ENCODE results near the gene CEP128.

Gene CEP128

DNA sequence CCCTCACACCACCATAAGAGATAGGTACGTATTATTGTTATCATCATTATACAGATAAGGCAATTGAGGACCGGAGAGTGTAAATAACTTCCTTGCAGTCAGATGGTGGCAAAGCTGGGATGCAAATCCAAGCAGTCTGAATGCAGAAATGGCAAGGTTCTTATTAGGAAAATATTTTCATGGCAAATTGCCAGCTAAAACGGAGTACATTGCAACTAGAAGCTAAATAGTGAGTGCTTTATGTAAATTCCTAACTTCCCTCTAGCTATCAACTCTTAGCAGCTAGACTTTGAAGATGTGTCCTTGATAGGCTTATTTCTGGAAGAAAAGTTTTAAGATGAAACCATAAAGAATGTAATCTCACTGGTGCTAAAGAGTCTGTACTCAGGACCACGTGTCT, 406.4 kb downstream of the CEP128 start:
- DNase-seq = no peak

DNA sequence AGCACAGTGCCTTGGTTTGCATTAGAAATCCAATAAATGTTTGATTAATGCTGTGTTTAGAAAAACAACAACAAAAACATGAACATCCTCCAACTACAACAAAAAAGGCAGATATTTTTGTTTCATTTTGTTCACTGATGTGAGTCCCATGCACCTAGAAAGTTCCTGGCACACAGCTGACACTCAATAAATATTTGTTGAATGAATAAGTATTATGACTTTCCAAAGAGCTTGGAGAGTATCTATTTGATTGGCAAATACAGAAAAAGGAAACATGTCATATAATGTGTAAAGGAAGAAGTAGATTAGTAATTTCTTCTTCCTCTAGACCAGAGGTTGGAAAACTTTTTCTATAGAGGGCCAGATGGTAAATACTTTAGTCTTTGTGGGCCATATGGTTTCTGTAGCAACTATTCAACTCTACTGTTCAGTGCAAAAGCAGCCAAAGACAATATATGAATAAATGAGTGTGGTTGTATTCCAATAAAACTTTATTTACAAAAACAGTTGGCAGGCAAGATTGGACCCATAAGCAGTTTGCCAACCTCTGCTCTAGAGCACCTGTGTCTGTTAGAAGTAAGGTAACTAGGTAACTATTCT, 417.9 kb downstream of the CEP128 start:
- no peak for DNase-seq

DNA sequence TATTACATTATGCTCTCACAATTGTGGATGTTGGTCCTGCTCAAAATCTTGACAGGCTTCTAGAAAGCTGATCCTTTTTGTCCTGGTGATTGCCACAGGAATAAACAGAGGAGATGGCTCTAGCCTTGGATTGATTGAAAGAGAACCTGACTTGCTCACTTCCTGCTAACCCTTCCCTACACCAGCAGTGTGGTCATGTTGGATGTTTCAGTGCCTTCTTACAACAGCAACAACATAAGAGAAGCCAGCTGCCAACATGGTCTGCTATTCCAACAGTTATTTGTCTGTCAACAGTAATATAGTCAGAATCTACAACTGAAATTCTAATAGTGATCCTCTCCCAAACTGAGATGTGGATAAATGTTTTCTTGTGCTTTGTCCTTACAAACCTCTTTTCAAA, 418.6 kb downstream of the CEP128 start:
- DNase-seq = peak; percentile 4

DNA sequence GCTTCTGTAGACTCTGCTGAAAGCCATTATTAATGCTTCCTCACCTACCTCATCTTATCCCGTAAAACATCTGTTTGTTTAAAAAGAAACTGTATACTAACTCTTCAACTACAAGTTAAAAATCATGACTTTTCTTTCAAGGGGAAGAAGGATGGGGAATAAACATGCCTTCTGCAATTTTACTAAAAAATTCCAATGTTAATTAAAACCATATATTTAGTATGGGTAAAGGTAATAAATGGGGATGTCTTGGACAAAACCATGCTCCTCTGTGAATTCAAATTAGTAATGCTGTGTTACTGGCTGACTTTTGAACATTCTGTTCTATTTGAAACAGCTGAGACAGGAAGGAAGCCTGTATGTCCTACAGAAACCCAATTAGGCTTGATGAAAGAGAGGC, 419.1 kb downstream of the CEP128 start:
- no peak for DNase-seq

DNA sequence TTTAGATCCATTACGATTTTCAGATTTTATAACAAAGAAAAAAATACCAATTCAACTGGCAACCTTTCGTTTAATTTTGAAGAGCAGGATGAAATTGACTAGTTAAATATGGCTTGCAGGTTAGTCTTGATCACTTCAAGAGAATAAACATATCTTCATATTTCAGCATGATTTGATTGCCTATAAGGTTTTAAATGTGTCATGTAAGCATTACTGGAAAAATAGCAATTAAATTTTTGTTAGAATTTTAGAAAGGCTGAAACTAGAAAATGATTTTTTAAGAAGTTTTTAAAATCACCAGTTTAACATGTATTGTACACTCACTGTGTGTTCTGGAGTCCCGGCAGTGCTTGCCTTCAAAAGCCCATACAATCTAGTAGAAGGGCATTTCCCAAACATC, 420.1 kb downstream of the CEP128 start:
- no peak for DNase-seq

DNA sequence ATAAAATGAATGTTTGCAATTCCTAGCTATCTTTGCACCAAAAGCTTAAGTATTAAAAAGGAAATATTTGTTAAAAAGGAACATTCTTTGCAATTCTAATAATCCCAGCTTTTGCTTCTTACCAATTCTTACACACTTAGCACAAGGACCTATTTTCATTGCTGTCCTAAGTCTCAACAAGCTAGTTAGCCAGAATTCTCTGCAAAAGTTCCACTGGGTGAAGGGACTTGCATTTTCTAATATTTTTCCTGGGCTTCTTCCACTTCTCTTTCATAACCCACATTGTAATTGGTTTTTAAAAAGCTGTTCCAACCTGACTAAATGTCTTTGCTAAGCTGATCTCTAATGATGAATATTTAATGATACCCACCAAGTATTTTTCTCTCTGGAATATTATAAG, 422.5 kb downstream of the CEP128 start:
- DNase-seq = no peak

DNA sequence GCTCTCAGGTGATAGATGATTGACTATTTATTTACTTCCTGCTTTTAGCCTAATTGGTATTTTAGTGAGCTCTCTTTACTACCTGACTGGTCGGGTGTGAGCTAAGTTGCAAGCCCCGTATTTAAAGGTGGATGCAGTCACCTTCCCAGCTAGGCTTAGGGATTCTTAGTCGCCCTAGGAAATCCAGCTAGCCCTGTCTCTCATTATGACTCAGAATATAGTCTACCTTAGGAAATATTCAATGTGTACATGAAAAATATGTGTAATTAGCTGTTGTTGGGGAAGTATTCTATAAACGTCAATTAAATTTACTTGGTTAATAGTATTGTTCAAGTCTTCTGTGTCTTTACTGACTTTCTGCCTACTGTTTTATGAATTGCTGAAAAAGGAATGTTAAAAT, 423.4 kb downstream of the CEP128 start:
- no peak for DNase-seq

DNA sequence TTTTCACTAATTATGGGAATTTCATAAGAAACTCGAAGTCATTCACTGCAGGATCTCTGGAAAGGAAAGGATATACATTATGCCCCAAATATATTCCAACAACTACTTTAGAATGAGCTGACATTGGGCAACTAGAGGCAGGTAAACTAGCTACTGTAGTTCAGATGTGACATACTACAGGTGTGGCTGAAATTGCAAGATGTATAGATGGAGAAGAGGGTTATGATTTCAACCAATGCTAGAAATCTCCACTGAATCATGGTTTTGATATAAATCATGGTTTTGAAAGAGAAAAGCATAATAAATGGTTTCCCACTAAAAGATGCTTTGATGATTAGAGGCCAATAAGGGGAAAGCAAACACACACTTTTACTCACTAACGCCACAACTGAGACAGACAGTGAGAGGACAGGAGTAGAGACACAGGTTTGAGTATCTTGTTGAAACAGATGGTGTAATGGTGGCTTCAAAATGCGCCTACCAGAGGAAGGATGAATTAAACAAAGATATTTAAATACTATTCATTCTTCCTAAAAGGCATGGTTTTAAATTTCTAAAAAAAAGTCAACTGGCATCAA, 434.2 kb downstream of the CEP128 start:
- DNase-seq = no peak

DNA sequence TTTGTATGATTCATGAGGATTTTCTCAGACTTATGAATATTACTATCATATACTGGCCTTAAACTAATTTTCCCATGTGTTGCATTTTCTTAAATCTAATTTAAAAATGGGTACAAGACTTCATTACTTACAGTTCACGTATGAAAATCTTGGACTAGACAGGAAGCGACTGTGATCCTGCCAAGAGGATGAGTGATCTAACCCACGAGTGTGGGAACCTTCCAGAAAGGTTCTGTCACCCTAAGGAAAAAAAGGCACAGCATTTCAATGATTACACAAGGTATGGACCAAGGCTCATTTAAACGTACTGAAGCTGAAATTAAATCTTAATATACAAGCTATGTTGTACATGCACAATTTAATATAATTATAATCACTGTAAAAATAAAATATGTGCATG, 436.8 kb downstream of the CEP128 start:
- no peak for DNase-seq

DNA sequence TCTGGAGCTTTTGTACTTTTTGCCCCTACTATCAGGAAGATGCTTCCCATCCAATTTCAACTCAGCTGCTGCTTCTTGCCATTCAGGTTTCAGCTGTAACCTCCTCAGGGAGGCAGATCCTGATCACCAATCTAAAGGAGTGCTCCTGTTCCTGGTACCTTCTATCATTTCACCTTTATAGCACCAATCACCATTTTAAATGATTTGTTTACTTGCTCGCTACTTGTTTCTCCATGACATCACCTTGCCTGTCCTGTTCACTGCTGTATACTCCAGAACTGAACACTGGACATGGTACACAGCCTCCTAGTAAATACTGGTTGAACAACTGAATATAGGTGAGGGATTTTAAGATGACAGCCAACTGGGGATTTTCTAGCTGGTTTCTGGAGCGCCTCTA, 443.0 kb downstream of the CEP128 start:
- DNase-seq = no peak

DNA sequence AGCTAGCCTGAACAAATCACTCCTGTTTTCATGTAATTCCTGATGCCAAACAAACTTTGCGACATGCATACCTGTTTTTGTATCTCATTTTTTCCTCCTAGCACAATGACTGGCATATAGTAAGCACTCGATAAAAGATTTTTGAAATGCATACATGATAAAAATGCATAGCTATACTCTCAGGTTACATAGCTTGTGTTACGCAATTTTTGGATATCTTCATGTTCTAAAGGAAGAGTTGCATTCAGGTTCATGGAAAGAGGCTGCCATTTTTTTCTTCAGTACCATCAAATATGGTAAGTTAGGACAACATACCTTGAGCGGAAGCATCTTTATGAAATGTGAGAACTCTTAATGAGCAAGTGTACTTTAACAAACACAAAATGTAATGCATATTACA, 445.4 kb downstream of the CEP128 start:
- DNase-seq = no peak

DNA sequence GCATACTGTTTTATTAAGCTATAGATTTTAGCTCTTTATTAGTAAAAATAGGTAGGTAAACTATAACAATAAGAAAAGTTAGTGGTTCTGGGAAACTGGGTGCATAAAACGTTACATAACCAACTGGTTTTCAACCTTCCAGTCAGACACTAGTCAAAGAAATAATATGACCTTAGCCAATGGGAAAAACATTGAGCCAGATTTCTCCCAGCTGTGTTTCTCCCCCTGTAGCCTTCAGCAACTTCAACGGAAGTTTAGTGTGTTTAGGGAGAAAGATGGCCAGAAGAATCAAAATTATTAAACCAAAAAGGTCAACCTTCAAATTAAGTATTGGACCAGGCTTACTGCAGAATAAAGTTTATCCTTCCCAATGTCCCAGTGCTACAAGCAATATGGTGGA, 446.8 kb downstream of the CEP128 start:
- no peak for DNase-seq

DNA sequence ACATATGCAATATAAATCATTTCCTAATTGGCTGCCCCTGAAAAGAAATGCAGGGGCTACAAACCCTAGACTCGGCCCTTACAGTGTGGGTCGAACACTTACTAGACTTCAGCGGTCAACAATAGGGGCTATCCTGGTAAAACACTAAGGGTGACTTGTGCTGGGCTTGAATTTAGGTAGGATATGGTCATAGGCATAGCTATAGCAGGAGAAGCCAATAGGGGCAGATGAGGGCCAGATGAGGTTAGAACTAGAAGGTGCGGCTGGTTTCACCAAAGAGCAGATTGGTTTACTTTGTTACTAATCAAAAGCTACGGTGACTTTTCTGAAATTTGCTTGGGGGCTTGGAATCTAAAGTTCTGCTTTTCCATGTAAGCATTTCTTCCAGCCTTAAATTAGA, 447.9 kb downstream of the CEP128 start:
- DNase-seq = no peak

DNA sequence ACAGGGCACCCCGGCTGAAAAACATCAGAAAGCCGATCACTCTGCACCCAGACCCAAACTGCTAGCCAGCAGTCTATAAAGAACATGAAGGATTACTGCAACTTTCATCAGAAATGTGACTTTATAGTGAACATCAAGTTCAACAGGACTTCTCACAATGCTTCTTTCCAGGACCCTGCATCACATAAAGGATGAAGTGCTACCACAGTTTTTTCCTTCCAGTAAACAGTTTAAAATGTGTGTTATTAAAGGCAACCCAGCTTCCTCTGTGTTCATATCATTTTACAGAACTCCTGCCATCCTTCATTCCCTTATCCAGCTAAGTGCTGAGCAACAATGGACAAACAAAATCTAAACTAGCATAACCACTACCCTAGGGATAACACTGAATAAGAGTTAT, 449.9 kb downstream of the CEP128 start:
- no peak for DNase-seq

DNA sequence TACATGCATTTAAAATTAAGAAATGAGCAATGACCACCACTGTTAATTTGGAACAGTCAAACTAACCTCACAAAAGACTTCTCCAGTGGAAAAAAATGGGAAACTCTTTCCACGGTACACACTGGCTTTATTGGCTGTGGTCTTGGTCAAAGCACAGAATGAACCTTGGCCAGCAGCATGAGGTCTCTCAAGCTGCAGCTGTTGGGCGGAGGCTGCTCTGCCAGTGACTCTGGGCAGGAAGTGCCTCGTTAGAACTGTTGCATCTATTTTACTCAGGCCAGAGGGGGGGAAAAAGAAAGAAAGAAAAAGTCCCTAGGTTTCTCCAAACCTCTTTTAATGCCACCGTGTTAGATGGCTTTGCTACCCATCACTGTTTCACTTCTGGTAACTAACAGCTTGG, 450.4 kb downstream of the CEP128 start:
- DNase-seq = peak; percentile 11

DNA sequence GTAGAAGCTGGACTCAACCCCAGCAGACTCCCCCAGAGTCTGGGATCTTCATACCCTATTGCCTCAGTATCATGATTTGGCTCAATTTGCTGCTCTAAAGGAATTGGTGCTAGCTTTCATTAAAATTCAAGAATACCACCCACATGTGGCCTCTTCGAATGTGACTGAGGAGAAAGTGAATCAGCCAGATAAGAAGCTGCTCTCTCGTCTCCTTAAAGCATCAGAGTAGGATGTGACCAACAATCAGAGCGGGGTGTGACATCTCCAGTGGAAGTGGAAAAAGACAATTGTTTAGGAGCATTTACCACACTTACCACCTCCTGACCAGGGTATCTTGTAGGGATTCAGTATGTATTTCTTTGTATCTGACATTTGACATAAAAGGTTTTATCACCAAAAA, 452.0 kb downstream of the CEP128 start:
- DNase-seq = no peak

DNA sequence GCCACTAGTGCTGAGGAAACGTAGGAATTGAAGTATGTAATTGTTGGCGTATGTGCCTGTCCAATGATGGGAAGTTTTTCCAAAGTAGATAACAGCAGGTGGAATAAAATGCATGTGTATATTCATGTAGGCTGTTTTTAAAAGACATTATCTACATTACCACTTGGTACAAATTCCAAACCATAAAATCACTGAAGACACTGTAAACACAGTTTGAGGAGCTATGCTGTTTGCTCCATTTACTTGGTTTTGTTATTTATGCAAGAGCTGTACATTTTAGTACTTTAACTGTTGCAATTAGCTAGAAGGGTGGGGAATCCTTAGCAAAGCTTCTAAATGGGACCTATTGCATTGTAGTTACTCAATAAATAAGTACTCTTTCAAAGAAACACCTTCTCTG, 455.8 kb downstream of the CEP128 start:
- no peak for DNase-seq

DNA sequence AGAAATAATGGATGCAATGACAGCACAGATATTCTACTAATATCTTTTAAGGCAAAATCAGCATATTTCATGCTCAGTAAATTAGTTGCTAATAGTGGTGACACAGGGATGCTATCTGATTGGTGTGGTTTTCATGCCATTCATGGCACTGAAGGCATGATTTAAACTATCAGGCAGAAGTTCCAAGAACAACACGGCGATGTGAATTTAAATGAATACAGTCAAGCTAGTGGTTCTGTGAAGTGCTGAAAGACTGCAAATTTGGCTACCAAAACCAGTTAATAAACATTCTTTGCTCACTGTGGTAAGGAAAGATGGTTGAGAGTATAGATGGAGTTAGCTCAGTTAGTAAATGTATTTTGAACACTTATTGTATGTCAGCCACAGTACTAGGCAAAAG, 458.2 kb downstream of the CEP128 start:
- no peak for DNase-seq

DNA sequence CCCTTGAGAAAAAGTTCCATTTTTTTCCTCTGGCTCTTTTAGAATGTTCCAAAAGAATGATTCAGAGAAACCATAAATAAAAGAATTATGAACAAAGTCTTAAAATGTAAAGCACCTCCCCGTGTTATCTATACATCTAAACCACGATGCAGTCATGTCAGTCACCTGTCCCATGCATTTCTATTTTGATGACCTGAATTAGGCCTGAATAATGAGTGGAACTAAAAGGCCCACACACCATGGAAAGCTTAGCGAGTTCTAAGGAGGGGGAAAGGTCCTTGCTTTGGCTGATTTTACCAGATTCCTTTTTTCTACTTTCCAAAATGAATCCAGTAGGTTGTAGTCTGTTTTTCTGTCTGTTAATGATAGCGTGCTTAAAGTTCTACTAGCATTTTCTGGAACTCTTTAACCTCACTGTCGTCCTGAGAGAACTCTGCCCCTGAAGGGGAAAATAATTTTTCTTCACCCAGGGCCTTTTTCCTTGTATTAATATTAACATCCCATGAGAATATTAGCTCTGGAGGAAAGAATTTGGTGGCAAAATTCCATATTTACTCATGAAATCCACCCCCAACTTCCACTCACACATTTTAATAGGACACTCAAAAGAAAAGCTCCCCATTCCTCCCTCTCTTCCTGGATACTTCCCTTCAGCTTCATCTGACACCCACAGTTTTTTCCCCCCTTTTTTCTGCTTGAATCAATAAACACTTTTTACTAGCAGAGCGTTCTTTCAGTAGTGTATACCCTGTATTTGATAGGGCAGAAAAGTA, 464.0 kb downstream of the CEP128 start:
- no peak for DNase-seq

DNA sequence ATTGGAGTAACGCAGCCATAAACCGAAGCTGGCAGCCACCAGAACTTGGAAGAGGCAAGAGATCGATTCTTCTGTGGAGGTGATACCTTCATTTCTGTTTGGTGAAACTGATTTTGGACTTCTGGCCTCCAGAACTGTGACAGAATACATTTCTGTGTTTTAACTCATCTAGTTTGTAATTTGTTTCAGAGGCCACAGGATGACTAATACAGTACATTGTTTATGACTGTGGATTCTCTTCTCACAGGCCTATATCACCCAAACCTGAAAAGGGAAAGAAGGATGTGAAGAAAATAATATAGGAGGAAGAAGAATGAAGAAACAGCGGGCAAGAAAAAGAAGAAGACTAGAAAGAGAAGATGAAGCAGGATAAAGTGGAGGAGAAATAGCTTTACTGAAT, 466.5 kb downstream of the CEP128 start:
- no peak for DNase-seq

DNA sequence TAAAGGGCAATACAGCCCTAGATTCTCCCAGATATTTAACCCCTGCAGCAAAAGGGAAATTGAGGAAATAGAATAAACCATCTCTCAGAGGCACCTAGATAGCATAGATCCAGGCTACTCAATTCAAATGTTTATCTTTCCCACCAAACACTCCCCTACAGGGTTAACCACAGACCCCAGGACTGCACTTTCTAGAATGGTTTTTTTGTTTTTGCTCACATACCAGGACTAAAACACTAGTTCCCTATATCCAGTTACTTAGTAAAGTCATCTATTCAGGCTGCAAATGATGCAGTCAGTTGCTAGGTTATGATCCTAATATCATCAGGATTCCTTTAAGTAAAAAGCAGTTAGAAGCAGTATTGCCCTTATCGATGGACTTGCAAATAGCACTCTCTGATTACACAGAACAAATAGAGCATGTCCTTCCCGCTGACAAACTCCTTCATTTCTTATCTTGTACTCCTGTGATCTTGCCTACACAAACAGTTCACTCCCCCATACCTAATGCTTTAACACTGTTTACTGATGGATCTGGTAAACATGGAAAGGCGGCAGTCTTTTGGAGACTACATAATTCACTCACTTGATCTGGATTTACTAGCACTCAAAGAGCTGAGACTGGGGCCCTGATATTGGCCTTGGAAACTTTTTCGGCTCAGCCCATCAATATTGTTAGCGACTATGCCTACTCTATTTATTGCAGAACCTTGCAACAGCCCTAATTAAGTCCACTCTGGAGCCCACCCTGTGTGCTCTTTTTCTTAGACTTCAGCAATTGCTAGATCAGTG, 473.0 kb downstream of the CEP128 start:
- DNase-seq = no peak

DNA sequence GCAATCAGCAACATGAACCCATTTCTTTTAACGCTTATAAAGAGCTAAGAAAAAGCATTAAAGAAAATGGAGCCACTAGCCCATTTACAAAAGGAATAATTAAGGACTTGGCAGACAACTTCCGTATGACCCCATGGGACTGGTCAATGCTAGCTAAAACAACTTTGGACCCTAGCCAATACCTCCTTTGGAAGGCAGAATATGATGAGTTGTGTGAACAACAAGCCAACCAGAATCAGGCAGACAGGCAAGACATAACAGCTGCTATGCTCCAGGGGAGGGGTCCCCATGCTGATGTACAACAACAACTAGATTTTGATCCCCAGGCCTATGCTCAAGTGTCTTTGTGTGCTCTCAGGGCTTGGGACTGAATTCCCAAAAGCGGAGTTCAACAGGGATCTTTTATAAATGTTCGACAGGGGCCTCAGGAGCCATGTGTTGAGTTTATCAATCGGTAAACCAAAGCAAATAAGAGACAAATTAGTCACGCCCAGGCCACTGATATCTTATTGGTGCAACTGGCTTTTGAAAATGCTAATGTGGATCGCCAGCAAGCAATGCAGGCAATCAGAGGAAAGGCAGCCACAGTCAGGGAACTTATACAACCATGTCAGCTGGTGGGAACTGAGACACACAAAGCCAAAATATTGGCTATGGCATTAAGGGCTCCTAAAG, 475.9 kb downstream of the CEP128 start:
- DNase-seq = no peak

DNA sequence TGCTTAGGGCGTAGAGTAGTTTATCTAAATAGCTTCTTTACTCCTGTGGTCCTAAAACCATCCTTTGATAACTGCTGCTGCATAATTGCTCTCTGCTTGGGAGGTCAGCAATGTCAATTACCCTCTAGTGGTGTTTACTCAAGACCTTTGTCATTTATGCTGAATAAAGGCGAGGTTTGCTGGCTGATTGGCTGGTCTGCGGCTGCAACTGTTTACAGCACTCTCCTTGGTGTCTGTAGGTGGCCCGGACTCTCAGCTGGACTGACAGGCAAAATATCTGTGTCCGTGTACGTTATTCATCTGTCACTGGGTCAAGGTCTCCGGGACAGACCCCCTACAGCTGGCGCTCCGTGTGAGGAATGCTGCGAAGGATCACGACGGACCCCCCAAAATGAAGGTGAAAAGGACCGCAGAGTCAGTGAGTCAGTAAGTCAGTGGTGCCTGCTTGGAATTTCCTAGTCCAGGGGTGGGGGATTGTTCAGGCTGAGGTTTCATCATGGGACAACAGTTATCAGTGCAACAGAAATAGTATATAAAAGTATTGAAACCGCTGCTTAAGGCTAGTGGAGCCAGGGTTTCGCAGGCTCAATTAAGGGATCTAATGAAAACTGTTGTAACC, 476.9 kb downstream of the CEP128 start:
- DNase-seq = no peak

All from midbrain (tissue), 1 donor.